GM12878 (cell line): Measurements from ENCODE around the gene TMEM39B. TPM values are rescaled to one million over a fixed set of nuclear protein-coding genes. Genes with fewer than 3 reads are reported as not detected.

Source experiments
- ASH2L ChIP-seq: fragments of 300-600, 200-600 bp; sonication (generic); IDR thresholded peaks from 2 replicates; pipeline ENCODE4 v1.6.1; 2017; ENCODE audit warnings: low read depth, mild to moderate bottlenecking, borderline replicate concordance
- BACH1 ChIP-seq: fragments of 450-650 bp; IDR thresholded peaks from 2 replicates; pipeline ENCODE4 v1.6.1; 2017; ENCODE audit warnings: mild to moderate bottlenecking, borderline replicate concordance
- BCL11A ChIP-seq: IDR thresholded peaks from 2 replicates; pipeline ENCODE4 v1.6.1; 2011; ENCODE audit warnings: low read depth, low read length
- EGR1 ChIP-seq, 2 experiments: IDR thresholded peaks; 1 replicate in 1 of 2; 2 replicates in 1 of 2; pipeline ENCODE4 v1.6.1; 2011 to 2012; ENCODE audit warnings: low read depth in 2 of 2, low read length in 2 of 2, borderline replicate concordance in 1 of 2, mild to moderate bottlenecking in 1 of 2, moderate library complexity in 1 of 2
- EP300 ChIP-seq, 2 experiments: fragments of 150-350 bp in 1 of 2; IDR thresholded peaks; 2 replicates each; pipeline ENCODE4 v1.6.1; 2011 to 2012; ENCODE audit warnings: low read depth in 2 of 2, low read length in 2 of 2, borderline replicate concordance in 1 of 2, improper control_type of control experiment in 1 of 2, inconsistent platforms in 1 of 2; ENCODE audit not compliant: control insufficient read depth in 1 of 2
- IKZF1 ChIP-seq: fragments of 450-650 bp; conservative IDR thresholded peaks from 2 replicates; pipeline ENCODE4 v1.6.1; 2017; ENCODE audit warnings: antibody characterized with exemption, mild to moderate bottlenecking
- IRF4 ChIP-seq: IDR thresholded peaks from 2 replicates; pipeline ENCODE4 v1.6.1; 2011; ENCODE audit warnings: low read depth, low read length
- MXI1 ChIP-seq: fragments of 150-350 bp; IDR thresholded peaks from 2 replicates; pipeline ENCODE4 v1.6.1; 2011; ENCODE audit warnings: low read depth, mild to moderate bottlenecking, inconsistent platforms, low read length, improper control_type of control experiment
- MYC ChIP-seq: IDR thresholded peaks from 2 replicates; pipeline ENCODE4 v1.6.1; 2011; ENCODE audit warnings: mild to moderate bottlenecking, low read length, moderate library complexity, inconsistent platforms; ENCODE audit not compliant: insufficient read depth, insufficient replicate concordance, insufficient read length, severe bottlenecking
- NFIC ChIP-seq: IDR thresholded peaks from 2 replicates; pipeline ENCODE4 v1.6.1; 2012; ENCODE audit warnings: low read depth, mild to moderate bottlenecking, inconsistent platforms, low read length, moderate library complexity
- NRF1 ChIP-seq: conservative IDR thresholded peaks from 2 replicates; pipeline ENCODE4 v1.6.1; 2011; ENCODE audit warnings: mild to moderate bottlenecking, low read depth, low read length, improper control_type of control experiment
- PAX5 ChIP-seq: IDR thresholded peaks from 2 replicates; pipeline ENCODE4 v1.6.1; 2011; ENCODE audit warnings: low read depth, low read length, borderline replicate concordance
- PML ChIP-seq: IDR thresholded peaks from 2 replicates; pipeline ENCODE4 v1.6.1; 2012; ENCODE audit warnings: low read length, inconsistent platforms
- SIN3A ChIP-seq: IDR thresholded peaks from 2 replicates; pipeline ENCODE4 v1.6.1; 2012; ENCODE audit warnings: low read depth, low read length, improper control_type of control experiment
- STAT1 ChIP-seq: fragments of 450-650 bp; conservative IDR thresholded peaks from 2 replicates; pipeline ENCODE4 v1.6.1; 2014; ENCODE audit warnings: antibody characterized with exemption, mild to moderate bottlenecking
- TAF1 ChIP-seq: IDR thresholded peaks from 2 replicates; pipeline ENCODE4 v1.6.1; 2011; ENCODE audit warnings: mild to moderate bottlenecking, low read depth, low read length, borderline replicate concordance
- ZNF384 ChIP-seq: IDR thresholded peaks from 2 replicates; pipeline ENCODE4 v1.6.1; 2012; ENCODE audit warnings: low read depth, mild to moderate bottlenecking, low read length, improper control_type of control experiment, borderline replicate concordance
- ZSCAN29 ChIP-seq: fragments of 450-650 bp; IDR thresholded peaks from 2 replicates; pipeline ENCODE4 v1.6.1; 2017; ENCODE audit warnings: mild to moderate bottlenecking, moderate library complexity
- polyA plus RNA-seq, 11 experiments: library from polyadenylated mRNA; depleted of rRNA in 4 of 11; unstranded in 6 of 11; stranded (reverse) in 5 of 11; fragments of >200 nt; fragmentation: Nextera tagmentation in 4 of 11; fragmentation: Illumina TruSeq in 1 of 11; extraction: Ambion mirVana in 4 of 11; extraction: Trizol in 1 of 11; gene quantifications; 1 replicate in 1 of 11; 2 replicates in 10 of 11; pipeline versions ENCODE4 v1.2.1 to v1.2.3, GENCODE V29; 2011 to 2016; ENCODE audit warnings: inconsistent platforms in 2 of 11, missing spikeins in 2 of 11, low read depth in 1 of 11
- total RNA-seq, 4 experiments: library from RNA; depleted of rRNA in 3 of 4; stranded (reverse); fragments of >200 nt in 3 of 4; fragmentation: Illumina TruSeq in 1 of 4; extraction: Trizol in 1 of 4; gene quantifications; 2 replicates each; pipeline versions ENCODE4 v1.2.1 to v1.2.3, GENCODE V29; 2013 to 2021
- TF ChIP-seq, protein P1 (sequence below): fragments of 450-650 bp; IDR thresholded peaks from 2 replicates; pipeline ENCODE4 v1.6.1; 2017; ENCODE audit warnings: low read depth, mild to moderate bottlenecking, moderate library complexity
- TF ChIP-seq, protein P2 (sequence below): IDR thresholded peaks from 2 replicates; pipeline ENCODE4 v1.6.1; 2011; ENCODE audit warnings: borderline replicate concordance, low read depth, mild to moderate bottlenecking, moderate library complexity, low read length; ENCODE audit not compliant: insufficient read depth, poor library complexity, severe bottlenecking
- TF ChIP-seq, protein P3 (sequence below): IDR thresholded peaks from 2 replicates; pipeline ENCODE4 v1.6.1; 2012; ENCODE audit warnings: low read depth, low read length, improper control_type of control experiment
- TF ChIP-seq, protein P4 (sequence below): IDR thresholded peaks from 2 replicates; pipeline ENCODE4 v1.6.1; 2012; ENCODE audit warnings: low read depth, low read length, improper control_type of control experiment

The TMEM39B gene
- total and polyA plus RNA-seq, 10 of the 15 experiments (the other 5 are each of a cell fraction or from before 2014, with no cell fraction given), result 2.3 to 27.2 (median 12.3) TPM

DNA sequence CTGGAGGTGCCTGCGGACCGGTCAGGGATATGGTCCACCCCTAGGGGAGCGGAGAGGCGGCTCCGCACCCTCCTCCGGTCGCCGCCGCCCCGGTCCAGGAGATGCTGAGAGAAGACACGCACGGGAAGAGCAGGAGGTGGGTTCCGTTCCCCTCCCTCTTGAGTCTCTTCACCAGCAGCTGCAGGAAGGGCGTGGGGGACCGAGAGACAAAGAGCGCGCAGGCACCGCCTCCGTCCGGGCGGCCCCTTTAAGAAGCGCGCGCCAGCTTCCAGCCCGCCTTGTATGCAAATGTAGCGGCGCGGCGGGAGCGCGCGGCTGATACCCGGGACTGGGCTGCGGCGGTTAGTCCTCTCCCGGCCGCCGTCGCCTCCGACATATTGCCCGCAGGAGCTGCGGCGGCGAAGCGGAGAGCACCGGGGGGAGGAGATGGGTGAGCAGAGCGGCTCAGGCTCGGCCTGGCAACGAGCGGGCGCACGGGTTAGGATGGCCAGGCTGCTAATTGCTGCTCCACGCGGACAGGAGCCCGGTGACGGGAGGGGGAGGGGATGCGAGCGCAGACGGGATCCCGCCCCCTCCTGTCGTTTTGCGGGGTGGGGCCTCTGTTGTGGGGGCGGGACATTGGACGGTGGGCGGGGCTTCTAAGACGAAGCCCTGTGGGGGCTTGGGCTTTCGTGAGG lies at the start of gene TMEM39B (continued):
- TF ChIP-seq, protein P1, sequence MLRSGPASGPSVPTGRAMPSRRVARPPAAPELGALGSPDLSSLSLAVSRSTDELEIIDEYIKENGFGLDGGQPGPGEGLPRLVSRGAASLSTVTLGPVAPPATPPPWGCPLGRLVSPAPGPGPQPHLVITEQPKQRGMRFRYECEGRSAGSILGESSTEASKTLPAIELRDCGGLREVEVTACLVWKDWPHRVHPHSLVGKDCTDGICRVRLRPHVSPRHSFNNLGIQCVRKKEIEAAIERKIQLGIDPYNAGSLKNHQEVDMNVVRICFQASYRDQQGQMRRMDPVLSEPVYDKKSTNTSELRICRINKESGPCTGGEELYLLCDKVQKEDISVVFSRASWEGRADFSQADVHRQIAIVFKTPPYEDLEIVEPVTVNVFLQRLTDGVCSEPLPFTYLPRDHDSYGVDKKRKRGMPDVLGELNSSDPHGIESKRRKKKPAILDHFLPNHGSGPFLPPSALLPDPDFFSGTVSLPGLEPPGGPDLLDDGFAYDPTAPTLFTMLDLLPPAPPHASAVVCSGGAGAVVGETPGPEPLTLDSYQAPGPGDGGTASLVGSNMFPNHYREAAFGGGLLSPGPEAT, result peak; percentile 88
- peak; percentile 42 for TF ChIP-seq MYC
- TF ChIP-seq BACH1, result peak; percentile 44; the same call in 1 of the 2 replicates
- peak; percentile 97; the same call in 1 of the 2 replicates for TF ChIP-seq ASH2L
- TF ChIP-seq, protein P2, sequence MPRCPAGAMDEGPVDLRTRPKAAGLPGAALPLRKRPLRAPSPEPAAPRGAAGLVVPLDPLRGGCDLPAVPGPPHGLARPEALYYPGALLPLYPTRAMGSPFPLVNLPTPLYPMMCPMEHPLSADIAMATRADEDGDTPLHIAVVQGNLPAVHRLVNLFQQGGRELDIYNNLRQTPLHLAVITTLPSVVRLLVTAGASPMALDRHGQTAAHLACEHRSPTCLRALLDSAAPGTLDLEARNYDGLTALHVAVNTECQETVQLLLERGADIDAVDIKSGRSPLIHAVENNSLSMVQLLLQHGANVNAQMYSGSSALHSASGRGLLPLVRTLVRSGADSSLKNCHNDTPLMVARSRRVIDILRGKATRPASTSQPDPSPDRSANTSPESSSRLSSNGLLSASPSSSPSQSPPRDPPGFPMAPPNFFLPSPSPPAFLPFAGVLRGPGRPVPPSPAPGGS, result peak; percentile 33
- TF ChIP-seq NRF1, result 0 out of 2 replicates have a peak, but pooled peaks have one; percentile 6
- TF ChIP-seq, protein P3, sequence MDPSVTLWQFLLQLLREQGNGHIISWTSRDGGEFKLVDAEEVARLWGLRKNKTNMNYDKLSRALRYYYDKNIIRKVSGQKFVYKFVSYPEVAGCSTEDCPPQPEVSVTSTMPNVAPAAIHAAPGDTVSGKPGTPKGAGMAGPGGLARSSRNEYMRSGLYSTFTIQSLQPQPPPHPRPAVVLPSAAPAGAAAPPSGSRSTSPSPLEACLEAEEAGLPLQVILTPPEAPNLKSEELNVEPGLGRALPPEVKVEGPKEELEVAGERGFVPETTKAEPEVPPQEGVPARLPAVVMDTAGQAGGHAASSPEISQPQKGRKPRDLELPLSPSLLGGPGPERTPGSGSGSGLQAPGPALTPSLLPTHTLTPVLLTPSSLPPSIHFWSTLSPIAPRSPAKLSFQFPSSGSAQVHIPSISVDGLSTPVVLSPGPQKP, result 0 out of 2 replicates have a peak, but pooled peaks have one; percentile 6
- TF ChIP-seq IRF4, result no peak
- TF ChIP-seq EP300 (IDR thresholded peaks at IDR 0.05; ENCODE audit: borderline replicate concordance in 1 of 2, control insufficient read depth in 1 of 2, low read depth in 2 of 2, low read length in 2 of 2), result peak in 1 of 2 experiments; percentile 45; a peak in 2 of 4 replicates
- TF ChIP-seq PML, result peak; percentile 66; the same call in 1 of the 2 replicates
- no peak for TF ChIP-seq NFIC
- TF ChIP-seq PAX5, result peak; percentile 61; the same call in 1 of the 2 replicates
- TF ChIP-seq ZSCAN29, result no peak
- peak; percentile 74 for TF ChIP-seq IKZF1
- TF ChIP-seq TAF1, result peak; percentile 55; the same call in 1 of the 2 replicates
- TF ChIP-seq EGR1 (IDR thresholded peaks at IDR 0.05; ENCODE audit: borderline replicate concordance in 1 of 2, low read depth in 2 of 2, low read length in 2 of 2), result peak in 1 of 2 experiments; percentile 74; a peak in 2 of 3 replicates
- TF ChIP-seq MXI1, result peak; percentile 77
- peak; percentile 75 for TF ChIP-seq SIN3A
- no peak for TF ChIP-seq ZNF384
- TF ChIP-seq, protein P4, sequence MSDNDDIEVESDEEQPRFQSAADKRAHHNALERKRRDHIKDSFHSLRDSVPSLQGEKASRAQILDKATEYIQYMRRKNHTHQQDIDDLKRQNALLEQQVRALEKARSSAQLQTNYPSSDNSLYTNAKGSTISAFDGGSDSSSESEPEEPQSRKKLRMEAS, result no peak; the same call in none of the 2 replicates
- TF ChIP-seq BCL11A, result no peak
- TF ChIP-seq STAT1, result peak; percentile 92; the same call in 1 of the 2 replicates
